IPS-NIHi11 (cell line): Measurements from ENCODE around the gene WWP2.
"Not testable (repeated sequence)": the region's sequence is repeated elsewhere in the genome, so short reads cannot be mapped to it uniquely, and the experiment has no call there.

ENCODE experiments used
- DNase-seq: peaks from one replicate; pipeline ENCODE4 v3.0.0; 2012; ENCODE audit warnings: mixed read lengths, low spot score

Gene WWP2

DNA sequence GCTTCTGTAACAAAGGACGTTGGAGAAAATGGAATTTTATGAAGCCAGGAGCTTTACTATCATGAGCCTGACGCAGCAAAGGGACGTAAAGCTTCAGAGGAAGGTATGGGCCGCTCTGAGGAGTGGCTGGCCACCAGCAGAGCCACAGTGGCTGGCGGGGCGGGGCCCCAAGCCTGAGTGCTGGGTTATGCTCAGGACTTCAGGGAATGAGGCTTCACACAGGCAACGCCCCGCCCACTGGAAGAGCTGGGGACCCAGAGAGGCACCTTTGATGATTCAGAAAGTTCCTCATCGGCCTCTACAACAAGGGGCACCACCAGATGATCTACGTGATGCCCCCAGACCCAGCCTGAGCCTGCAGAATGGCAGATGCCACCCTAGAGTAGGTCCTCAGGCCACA, 16.2 kb upstream of the WWP2 start:
- no peak for DNase-seq

GRCh38 chr16:69747115-69747514, 15.0 kb upstream of the WWP2 start:
- no peak for DNase-seq

GRCh38 chr16:69748694-69749345, 13.3 kb upstream of the WWP2 start:
- no peak for DNase-seq

DNA sequence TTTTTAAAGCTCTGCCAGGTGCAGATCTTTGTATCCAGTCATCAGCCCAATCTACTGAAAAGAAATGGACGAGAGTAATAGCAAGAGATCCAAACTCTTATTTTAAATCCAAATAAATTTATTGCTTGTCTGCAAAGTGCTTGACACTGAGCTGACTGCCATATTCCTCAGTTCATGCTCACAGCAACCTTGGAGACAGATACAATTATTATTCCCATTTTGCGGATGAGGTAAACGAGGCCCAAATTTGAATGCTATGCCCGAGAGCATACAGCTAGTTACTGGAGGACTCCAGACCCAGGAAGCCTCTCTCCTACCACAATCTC, 8.0 kb upstream of the WWP2 start:
- no peak for DNase-seq

- peak; percentile 95 for DNase-seq
Observed at GRCh38 chr16:69754469-69755310, 7.4 kb upstream of the WWP2 start, which contains the start of gene NOB1. NOB1 (minus strand) TSS chr16:69754926; CDS start chr16:69754910, 16 bp downstream.

GRCh38 chr16:69756705-69757104, 5.4 kb upstream of the WWP2 start:
- DNase-seq = no peak

GRCh38 chr16:69757375-69757774, 4.8 kb upstream of the WWP2 start:
- not testable (repeated sequence) for DNase-seq

DNA sequence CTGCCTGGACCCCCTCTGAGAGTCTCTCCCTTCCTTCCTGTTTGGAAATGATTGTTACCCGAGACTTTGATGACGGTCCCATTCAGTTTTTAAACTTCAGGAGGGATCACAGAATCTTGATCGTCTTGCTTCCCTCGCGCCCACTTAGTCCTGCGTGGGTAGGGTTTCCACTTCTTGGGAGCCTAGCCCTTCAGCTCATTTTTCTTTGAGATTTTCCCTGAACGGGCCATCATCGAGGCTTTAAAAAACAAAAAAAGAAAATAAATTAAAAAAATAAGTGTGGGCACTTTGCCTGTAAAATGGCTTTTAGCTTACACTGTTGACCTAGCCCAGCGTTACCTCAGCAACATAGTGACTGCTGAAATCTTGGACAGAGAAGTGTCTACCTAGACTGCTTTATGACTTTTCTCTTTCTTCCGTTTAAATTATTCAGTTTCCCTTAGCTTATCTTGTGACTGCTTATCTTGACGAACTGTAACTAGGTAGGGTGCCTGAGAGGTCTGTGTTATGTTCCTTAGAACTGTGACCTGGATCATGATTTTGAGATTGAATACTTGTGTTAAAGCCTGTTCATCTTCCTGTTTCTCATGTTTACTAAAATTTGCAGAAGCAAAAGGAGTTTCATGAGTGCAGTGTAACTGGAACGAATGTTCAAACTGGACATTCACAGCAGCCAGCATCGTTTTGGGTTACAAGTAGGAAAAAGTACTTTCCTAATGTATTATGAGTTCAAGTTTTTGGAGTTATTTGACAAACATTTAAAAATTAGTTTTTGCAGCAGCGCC, 874 bp downstream of the WWP2 start:
- DNase-seq = no peak

GRCh38 chr16:69763599-69763942, 1.4 kb downstream of the WWP2 start:
- DNase-seq = no peak

- no peak for DNase-seq
Observed at GRCh38 chr16:69767459-69768229, 5.5 kb downstream of the WWP2 start.

DNA sequence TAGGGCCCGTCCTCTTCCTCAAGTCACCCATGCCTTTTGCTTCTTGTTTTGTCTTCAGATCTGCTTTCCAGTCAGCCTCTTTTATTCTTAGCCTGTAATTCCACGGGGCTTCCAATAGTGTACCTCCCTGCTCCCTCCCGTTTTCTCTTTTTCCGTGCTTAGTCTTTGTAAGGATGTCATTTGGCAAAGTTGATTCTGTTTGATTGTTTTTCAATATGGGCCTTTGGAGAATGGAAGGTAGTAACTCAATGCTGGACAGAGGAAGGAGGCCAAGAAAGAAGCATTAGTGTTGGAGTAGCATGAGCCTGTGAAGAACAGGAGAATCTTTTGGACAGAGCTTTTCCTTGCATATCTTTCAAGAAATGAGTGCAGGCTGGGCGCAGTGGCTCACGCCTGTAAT, 6.5 kb downstream of the WWP2 start:
- DNase-seq = no peak

GRCh38 chr16:69769404-69769803, 7.3 kb downstream of the WWP2 start:
- DNase-seq = no peak

- DNase-seq = no peak
Observed at GRCh38 chr16:69771651-69771967, 9.5 kb downstream of the WWP2 start.

- DNase-seq = no peak
Observed at GRCh38 chr16:69773260-69773947, 11.3 kb downstream of the WWP2 start.

- no peak for DNase-seq
Observed at GRCh38 chr16:69775563-69775962, 13.4 kb downstream of the WWP2 start.

- no peak for DNase-seq
Observed at GRCh38 chr16:69779724-69780123, 17.6 kb downstream of the WWP2 start.

- no peak for DNase-seq
Observed at GRCh38 chr16:69781118-69781517, 19.0 kb downstream of the WWP2 start.

- DNase-seq = no peak
Observed at GRCh38 chr16:69784586-69784985, 22.5 kb downstream of the WWP2 start.

- DNase-seq = no peak
Observed at GRCh38 chr16:69787883-69788282, 25.8 kb downstream of the WWP2 start.

DNA sequence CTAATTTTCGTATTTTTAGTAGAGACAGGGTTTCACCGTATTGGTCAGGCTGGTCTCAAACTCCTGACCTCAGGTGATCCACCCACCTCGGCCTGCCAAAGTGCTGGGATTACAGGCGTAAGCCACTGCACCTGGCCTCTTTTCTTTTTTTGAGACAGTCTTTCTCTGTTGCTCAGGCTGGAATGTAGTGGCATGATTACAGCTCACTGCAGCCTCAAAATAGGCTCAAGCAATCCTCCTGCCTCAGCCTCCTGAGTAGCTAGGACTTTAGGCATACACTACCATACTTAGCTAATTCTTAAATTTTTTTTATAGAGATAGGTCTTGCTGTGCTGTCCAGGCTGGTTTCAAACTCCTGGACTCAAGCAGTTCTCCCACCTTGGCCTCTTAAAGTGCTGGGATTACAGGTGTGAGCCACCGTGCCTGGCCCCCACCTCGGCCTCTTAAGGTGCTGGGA, 29.3 kb downstream of the WWP2 start:
- not testable (repeated sequence) for DNase-seq

DNA sequence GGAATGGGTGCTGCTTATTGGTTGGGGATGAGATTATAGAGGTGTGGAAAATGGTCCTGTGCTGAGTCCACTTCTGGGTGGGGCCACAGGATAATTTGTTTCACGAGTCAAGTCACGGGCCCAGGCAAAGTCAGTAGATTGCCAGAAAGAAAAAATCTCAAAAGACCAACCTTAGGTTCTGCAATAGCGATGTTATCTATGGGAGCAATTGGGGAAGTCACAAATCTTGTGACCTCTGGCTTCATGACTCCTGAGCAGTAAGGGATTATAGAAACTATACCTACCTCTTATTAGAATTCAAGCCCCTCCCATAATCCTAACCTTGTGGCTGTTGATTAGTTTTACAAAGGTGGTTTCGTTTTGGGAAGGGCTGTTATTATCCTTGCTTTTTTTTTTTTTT, 31.4 kb downstream of the WWP2 start:
- DNase-seq = no peak

GRCh38 chr16:69794486-69794885, 32.4 kb downstream of the WWP2 start:
- DNase-seq = no peak
